GM20000 (cell line): ENCODE measurements around the gene SPA17.

Source experiments
- DNase-seq: peaks from one replicate; pipeline ENCODE4 v3.0.0; 2012; ENCODE audit warnings: low spot score
- TF ChIP-seq, protein P1 (sequence below): IDR thresholded peaks from 2 replicates; pipeline ENCODE4 v1.5.1; 2012; ENCODE audit warnings: mild to moderate bottlenecking, control low read depth; ENCODE audit errors: extremely low read depth, missing control alignments

The SPA17 gene

DNA sequence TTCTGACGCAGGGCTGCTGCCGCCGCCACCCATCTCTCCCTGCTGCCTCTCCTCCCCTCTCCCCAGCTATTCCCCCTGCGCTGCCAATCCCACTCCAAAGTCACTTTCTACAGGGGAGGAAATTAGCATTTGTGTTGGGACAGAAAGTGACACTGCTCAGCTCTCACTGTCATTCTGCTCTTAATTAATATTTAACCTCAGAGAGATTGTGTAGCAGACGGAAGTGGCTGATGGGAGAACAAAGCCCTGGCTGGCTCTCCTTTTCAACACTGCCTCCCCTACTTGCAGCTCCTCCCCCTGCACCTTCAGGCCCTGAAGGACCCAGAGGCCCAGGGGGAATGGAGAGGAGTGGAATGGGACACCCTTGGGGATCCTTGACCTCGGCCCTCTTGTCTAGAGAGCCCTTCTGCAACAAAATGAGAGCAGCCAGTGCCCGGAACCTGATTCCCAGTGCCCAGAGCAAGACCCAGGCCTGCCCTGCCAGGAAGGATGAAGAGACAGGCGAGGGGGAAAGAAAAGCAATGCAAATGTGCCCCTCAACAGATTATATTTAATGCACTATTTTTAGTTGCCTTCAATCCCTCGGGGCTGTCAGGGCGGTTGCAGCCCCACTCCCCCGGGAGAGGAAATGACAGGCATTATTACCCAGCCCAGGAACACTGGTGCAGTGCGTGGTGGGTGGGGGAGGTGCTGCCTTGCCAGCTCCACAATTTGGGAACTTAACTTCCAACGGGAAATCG is 51.4 kb downstream of the SPA17 start:
- peak; percentile 82 for DNase-seq
- TF ChIP-seq, protein P1, sequence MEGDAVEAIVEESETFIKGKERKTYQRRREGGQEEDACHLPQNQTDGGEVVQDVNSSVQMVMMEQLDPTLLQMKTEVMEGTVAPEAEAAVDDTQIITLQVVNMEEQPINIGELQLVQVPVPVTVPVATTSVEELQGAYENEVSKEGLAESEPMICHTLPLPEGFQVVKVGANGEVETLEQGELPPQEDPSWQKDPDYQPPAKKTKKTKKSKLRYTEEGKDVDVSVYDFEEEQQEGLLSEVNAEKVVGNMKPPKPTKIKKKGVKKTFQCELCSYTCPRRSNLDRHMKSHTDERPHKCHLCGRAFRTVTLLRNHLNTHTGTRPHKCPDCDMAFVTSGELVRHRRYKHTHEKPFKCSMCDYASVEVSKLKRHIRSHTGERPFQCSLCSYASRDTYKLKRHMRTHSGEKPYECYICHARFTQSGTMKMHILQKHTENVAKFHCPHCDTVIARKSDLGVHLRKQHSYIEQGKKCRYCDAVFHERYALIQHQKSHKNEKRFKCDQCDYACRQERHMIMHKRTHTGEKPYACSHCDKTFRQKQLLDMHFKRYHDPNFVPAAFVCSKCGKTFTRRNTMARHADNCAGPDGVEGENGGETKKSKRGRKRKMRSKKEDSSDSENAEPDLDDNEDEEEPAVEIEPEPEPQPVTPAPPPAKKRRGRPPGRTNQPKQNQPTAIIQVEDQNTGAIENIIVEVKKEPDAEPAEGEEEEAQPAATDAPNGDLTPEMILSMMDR: no peak

DNA sequence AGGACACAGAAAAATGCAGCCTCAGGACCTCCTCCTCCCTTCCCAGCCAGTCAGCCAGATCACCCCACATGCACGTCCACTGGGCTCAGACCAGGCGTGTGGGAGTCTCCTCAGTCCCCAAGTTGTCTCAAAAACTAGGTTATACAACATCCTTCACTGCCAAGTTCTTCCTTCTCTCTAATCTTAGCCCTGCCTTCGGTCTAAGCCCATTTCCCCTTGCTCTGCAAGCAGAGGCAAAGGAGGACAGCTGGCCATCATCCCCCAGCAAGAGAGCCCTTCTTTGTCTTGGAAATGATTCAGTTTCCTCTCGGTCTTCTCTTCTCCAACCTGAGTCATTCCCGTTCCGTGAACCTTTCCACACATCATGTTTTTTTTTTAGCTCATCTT is 52.0 kb downstream of the SPA17 start:
- TF ChIP-seq, protein P1: no peak
- no peak for DNase-seq

DNA sequence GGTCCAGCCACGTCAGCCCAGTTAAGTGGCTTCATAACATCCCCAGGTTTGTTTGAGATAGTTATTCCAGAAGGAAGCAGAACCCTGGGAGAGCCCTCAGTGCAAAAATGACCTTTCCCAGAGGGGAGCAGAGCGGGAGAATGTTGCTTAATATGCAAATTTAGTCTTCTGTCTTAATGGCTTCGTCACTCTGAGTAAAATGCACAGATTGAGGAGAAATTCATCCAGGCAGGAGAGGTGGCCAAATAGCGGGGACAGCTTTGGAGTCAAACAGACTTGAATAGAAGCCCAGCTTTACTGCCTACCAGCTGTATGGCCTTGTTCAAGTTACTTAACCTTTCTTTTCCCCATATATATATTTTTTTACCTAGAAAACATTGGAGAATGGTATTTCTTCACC is 53.8 kb downstream of the SPA17 start:
- TF ChIP-seq, protein P1: no peak

DNA sequence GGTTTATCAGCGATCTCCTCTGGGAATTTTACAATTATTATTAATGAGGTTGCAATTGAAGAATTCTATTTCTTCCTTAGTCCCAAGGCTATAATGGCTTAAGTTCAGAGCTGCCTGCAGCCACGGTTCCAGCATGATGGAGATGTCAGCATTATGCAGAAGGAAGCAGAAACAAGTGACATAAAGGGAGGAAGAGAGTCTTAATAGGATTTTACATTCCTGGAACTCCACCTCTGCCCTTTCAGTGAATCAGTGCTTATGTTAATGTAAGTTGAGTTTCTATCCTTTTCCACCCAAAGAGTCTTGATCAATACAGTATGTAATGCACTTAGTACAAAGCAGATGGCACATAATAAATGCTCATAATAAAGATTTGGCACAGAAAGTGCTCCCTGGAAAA is 54.4 kb downstream of the SPA17 start:
- TF ChIP-seq, protein P1: no peak
- no peak for DNase-seq

More for the DNA sequence above, 53.8 kb downstream of the SPA17 start:
- DNase-seq: no peak

DNA sequence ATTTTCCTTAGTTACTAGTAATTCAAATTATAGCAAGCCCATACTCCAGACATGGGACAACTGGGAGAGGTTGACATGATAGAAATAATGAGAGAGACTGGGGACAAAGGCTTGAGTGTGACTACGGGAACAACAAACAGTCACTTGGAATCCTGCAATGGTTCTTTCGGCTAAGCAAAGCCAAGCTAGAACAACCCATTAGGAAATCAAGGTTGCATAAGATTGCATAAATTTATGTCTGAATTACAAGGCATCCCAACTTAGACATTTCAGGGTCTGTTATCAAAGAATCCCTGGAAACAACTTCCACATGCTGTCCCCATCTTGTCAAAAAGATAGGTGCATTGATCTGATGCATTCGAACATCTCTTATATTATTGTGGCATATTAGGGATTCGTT is 55.9 kb downstream of the SPA17 start:
- no peak for DNase-seq
- TF ChIP-seq, protein P1: no peak

DNA sequence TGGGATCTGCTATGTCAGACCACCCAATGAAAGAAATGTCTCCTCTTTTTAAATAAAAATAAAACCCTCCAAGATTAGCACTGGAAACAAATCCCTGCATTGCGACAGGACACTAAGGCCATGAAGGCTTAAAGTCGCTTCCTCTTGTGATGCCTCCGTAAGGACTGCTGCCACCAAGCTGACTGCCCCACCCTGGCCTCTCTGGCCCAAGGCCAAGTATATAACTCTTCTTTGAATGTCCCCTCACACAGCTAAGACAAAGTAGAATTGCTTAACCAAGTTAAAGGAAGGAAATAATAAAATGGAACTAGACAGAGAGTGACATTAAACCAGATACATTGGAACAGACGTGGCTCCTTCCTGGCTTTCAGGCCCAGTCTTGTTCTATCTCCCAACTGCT is 58.5 kb downstream of the SPA17 start:
- DNase-seq: no peak
- TF ChIP-seq, protein P1: no peak

DNA sequence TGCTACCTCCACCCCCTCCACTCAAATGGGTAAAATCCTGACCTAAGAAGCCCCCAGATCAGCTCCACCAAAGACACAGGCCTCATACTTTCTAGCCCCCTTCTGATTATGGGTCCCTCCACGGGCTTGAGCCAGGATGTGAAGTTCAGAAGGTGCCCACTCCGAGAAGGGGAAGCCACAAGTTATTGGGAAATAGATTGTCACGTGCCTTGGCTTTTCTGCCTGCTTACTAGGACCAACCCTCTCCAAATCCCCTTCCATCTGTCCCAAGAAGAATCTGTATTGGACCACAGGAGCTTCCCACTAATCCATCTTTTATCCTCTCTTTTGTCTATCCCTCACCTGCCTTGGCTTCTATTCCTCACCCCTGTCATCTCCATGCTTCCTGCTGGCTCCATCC is 63.0 kb downstream of the SPA17 start:
- TF ChIP-seq, protein P1: no peak

More for the DNA sequence above, 63.0 kb downstream of the SPA17 start:
- no peak for DNase-seq
